Aorta (tissue), 5 donors: Measurements from ENCODE around the gene RAB22A. TPM values are rescaled to one million over a fixed set of nuclear protein-coding genes. Genes with fewer than 3 reads are reported as not detected.

Experiments used
- ATAC-seq: fragments of 200-7000 bp; cut with Tn5 transposase; one replicate; pipeline ENCODE4 v1.9.1; 2022; ENCODE audit warnings: moderate library complexity; ENCODE audit not compliant: low FRiP score
- DNase-seq, 2 donors: peaks; one replicate each; pipeline ENCODE4 v3.0.0-alpha.2; 2020
- H3K27ac ChIP-seq, 2 donors: one replicate each; pipeline ENCODE4 v1.5.1; 2013; ENCODE audit warnings: low read length in 2 of 2, mild to moderate bottlenecking in 2 of 2, moderate library complexity in 2 of 2, control low read depth in 1 of 2, inconsistent platforms in 1 of 2, low read depth in 1 of 2
- H3K27me3 ChIP-seq, 2 donors: one replicate each; pipeline ENCODE4 v1.6.1; 2013; ENCODE audit warnings: control low read depth in 1 of 2, low read length in 1 of 2, mild to moderate bottlenecking in 1 of 2, moderate library complexity in 1 of 2; ENCODE audit not compliant: insufficient read depth in 2 of 2, control insufficient read depth in 1 of 2
- H3K36me3 ChIP-seq, 2 donors: one replicate each; pipeline ENCODE4 v1.6.1; 2013; ENCODE audit warnings: control low read depth in 1 of 2, low read length in 1 of 2, mild to moderate bottlenecking in 1 of 2; ENCODE audit not compliant: insufficient read depth in 2 of 2, control insufficient read depth in 1 of 2
- H3K4me1 ChIP-seq, 2 donors: one replicate each; pipeline ENCODE4 v1.6.1; 2013; ENCODE audit warnings: low read length in 2 of 2, control low read depth in 1 of 2, mild to moderate bottlenecking in 1 of 2, moderate library complexity in 1 of 2; ENCODE audit not compliant: insufficient read depth in 2 of 2, control insufficient read depth in 1 of 2
- H3K4me3 ChIP-seq, 2 donors: one replicate each; pipeline ENCODE4 v1.5.1; 2013; ENCODE audit warnings: low read length in 2 of 2, control low read depth in 1 of 2, mild to moderate bottlenecking in 1 of 2
- H3K9me3 ChIP-seq: one replicate; pipeline ENCODE4 v1.6.1; 2013; ENCODE audit warnings: mild to moderate bottlenecking, low read length; ENCODE audit not compliant: control insufficient read depth
- WGBS, 2 donors: extraction: QIAGEN DNeasy Blood & Tissue Kit; methylation state at CpG; one replicate each; pipeline ENCODE4 v1.1.7; 2013; 5-methylcytosine and 5-hydroxymethylcytosine counted together
- intact Hi-C, 2 donors: fragments of 100-400 bp; cut with DNase I; formaldehyde crosslinking; loops; one replicate each; pipeline versions ENCODE4 v1.14.2 to v1.15.0; 2022
- polyA plus RNA-seq, 2 donors: library from polyadenylated mRNA; stranded (reverse); fragments of 200-250 nt; gene quantifications; one replicate each; pipeline ENCODE4 v1.2.3, GENCODE V29; 2013
- total RNA-seq, 2 donors: library from RNA; stranded (reverse); fragmentation: NEBNext Ultra II Directional; extraction: Animal tissue kit (Norgen Biotek cat#: 25700); gene quantifications; one replicate each; pipeline ENCODE4 v1.2.1, GENCODE V29; 2021
- donor health status: healthy with polysubstance abuse.
- donor health status: Bipolar disorder and iron deficiency.
- donor health status: DM: no; HTN: no; CAD: no.
- donor health status: DM: no; HTN: no; CAD: no.
- donor health status: DM: yes; HTN: yes; CAD: no.

RAB22A gene
- total and polyA plus RNA-seq, 4 donors, result 7.3 to 26.8 (median 17.4) TPM

- DNase-seq, result no peak
- H3K27ac ChIP-seq, result no peak overlapping the region
- H3K4me3 ChIP-seq, result no peak overlapping the region
- 88 to 93% methylated on average over 4 of the region's 4 CpGs for WGBS, 2 donors
- H3K36me3 ChIP-seq, result peaks cover 3 to 9% of the 10 kb centered on the region in 2 donors
- no peaks in the 10 kb centered on the region for H3K4me1 ChIP-seq
- no peaks in the 10 kb centered on the region for H3K9me3 ChIP-seq
- ATAC-seq, result no peak
- no peaks in the 10 kb centered on the region for H3K27me3 ChIP-seq
- intact Hi-C loops, result no loop called here
Measured at GRCh38 chr20:58344741-58345140, 35.2 kb downstream of the RAB22A start.

- no peak overlapping the region for H3K27ac ChIP-seq
- no peak for ATAC-seq
- H3K4me1 ChIP-seq, result no peaks in the 10 kb centered on the region
- no peak overlapping the region for H3K4me3 ChIP-seq
- 93 to 97% methylated on average over 3 of the region's 3 CpGs for WGBS, 2 donors
- no peak for DNase-seq
- intact Hi-C loops, result no loop called here
- H3K9me3 ChIP-seq, result no peaks in the 10 kb centered on the region
- no peaks in the 10 kb centered on the region for H3K27me3 ChIP-seq
- H3K36me3 ChIP-seq, result peaks cover 2 to 10% of the 10 kb centered on the region in 2 donors
Measured at GRCh38 chr20:58349570-58349969, 40.1 kb downstream of the RAB22A start.

- no peak for DNase-seq
- 81 to 84% methylated on average over 2 of the region's 2 CpGs for WGBS, 2 donors
Measured at GRCh38 chr20:58352468-58352867, 43.0 kb downstream of the RAB22A start.

GRCh38 chr20:58359441-58359840, 49.9 kb downstream of the RAB22A start:
- Histone ChIP-seq H3K27me3 (no peaks in the 10 kb centered on the region), H3K36me3 (peaks cover 2 to 5% of the 10 kb centered on the region in 2 donors), H3K4me3 (no peak overlapping the region), H3K27ac (no peak overlapping the region), H3K4me1 (no peaks in the 10 kb centered on the region), H3K9me3 (no peaks in the 10 kb centered on the region)
- ATAC-seq, result no peak
- no peak for DNase-seq
- intact Hi-C loops, result no loop called here
- 71 to 79% methylated on average over 8 of the region's 8 CpGs for WGBS, 2 donors

More at GRCh38 chr20:58352468-58352867, 43.0 kb downstream of the RAB22A start:
- no peak for ATAC-seq
- Histone ChIP-seq H3K4me3 (no peak overlapping the region), H3K9me3 (no peaks in the 10 kb centered on the region), H3K27ac (no peak overlapping the region), H3K4me1 (no peaks in the 10 kb centered on the region), H3K36me3 (peaks cover 2 to 6% of the 10 kb centered on the region in 2 donors), H3K27me3 (no peaks in the 10 kb centered on the region)
- intact Hi-C loops, result no loop called here

- DNase-seq (no peak), ATAC-seq (no peak)
- Histone ChIP-seq H3K9me3 (no peaks in the 10 kb centered on the region), H3K27me3 (no peaks in the 10 kb centered on the region), H3K4me3 (no peak overlapping the region), H3K27ac (no peak overlapping the region), H3K4me1 (no peaks in the 10 kb centered on the region), H3K36me3 (peaks cover 2 to 3% of the 10 kb centered on the region in 2 donors)
- intact Hi-C loops, result no loop called here
Measured at GRCh38 chr20:58360936-58361335, 51.4 kb downstream of the RAB22A start.

- H3K36me3 ChIP-seq, result peaks cover 2% of the 10 kb centered on the region in 2 donors
- no peaks in the 10 kb centered on the region for H3K9me3 ChIP-seq
- no peak overlapping the region for H3K4me3 ChIP-seq
- 69 to 77% methylated on average over 9 of the region's 9 CpGs for WGBS, 2 donors
- H3K4me1 ChIP-seq, result no peaks in the 10 kb centered on the region
- ATAC-seq (no peak), DNase-seq (no peak)
- intact Hi-C loops, result no loop called here
- H3K27ac ChIP-seq, result no peak overlapping the region
- no peaks in the 10 kb centered on the region for H3K27me3 ChIP-seq
Measured at GRCh38 chr20:58361481-58362205, 52.1 kb downstream of the RAB22A start.

- intact Hi-C loops, result no loop called here
- no peak for ATAC-seq
- Histone ChIP-seq H3K9me3 (no peaks in the 10 kb centered on the region), H3K27ac (no peak overlapping the region), H3K4me1 (no peaks in the 10 kb centered on the region), H3K4me3 (no peak overlapping the region), H3K27me3 (no peaks in the 10 kb centered on the region), H3K36me3 (peaks cover 1 to 2% of the 10 kb centered on the region in 2 donors)
- no peak for DNase-seq
- WGBS, 2 donors, result 97 to 100% methylated on average over 1 of the region's 1 CpG
Measured at GRCh38 chr20:58362206-58362516, 52.6 kb downstream of the RAB22A start.

- H3K4me3 ChIP-seq, result no peak overlapping the region
- H3K36me3 ChIP-seq, result peaks cover 1 to 2% of the 10 kb centered on the region in 2 donors
- no peak for DNase-seq
- 83 to 86% methylated on average over 4 of the region's 4 CpGs for WGBS, 2 donors
- H3K27ac ChIP-seq, result no peak overlapping the region
- no peaks in the 10 kb centered on the region for H3K27me3 ChIP-seq
- H3K4me1 ChIP-seq, result no peaks in the 10 kb centered on the region
- H3K9me3 ChIP-seq, result no peaks in the 10 kb centered on the region
- intact Hi-C loops, result no loop called here
- ATAC-seq, result no peak
Measured at GRCh38 chr20:58362970-58363369, 53.5 kb downstream of the RAB22A start.

- ATAC-seq (no peak), DNase-seq (no peak)
- no peaks in the 10 kb centered on the region for H3K36me3 ChIP-seq
- no peak overlapping the region for H3K4me3 ChIP-seq
- 62 to 76% methylated on average over 3 of the region's 3 CpGs for WGBS, 2 donors
- intact Hi-C loops, result no loop called here
- H3K27ac ChIP-seq, result no peak overlapping the region
- no peaks in the 10 kb centered on the region for H3K9me3 ChIP-seq
- no peaks in the 10 kb centered on the region for H3K4me1 ChIP-seq
- no peaks in the 10 kb centered on the region for H3K27me3 ChIP-seq
Measured at GRCh38 chr20:58366866-58367265, 57.4 kb downstream of the RAB22A start.
